ENCODE data around the gene EPB41L5. TPM values are rescaled to one million over a fixed set of nuclear protein-coding genes. Genes with fewer than 3 reads are reported as not detected.
"Not testable (repeated sequence)": the region's sequence is repeated elsewhere in the genome, so short reads cannot be mapped to it uniquely, and the experiment has no call there.

The EPB41L5 gene
- total RNA-seq, 1 donor from 2014 or later = 93.7 TPM

DNA sequence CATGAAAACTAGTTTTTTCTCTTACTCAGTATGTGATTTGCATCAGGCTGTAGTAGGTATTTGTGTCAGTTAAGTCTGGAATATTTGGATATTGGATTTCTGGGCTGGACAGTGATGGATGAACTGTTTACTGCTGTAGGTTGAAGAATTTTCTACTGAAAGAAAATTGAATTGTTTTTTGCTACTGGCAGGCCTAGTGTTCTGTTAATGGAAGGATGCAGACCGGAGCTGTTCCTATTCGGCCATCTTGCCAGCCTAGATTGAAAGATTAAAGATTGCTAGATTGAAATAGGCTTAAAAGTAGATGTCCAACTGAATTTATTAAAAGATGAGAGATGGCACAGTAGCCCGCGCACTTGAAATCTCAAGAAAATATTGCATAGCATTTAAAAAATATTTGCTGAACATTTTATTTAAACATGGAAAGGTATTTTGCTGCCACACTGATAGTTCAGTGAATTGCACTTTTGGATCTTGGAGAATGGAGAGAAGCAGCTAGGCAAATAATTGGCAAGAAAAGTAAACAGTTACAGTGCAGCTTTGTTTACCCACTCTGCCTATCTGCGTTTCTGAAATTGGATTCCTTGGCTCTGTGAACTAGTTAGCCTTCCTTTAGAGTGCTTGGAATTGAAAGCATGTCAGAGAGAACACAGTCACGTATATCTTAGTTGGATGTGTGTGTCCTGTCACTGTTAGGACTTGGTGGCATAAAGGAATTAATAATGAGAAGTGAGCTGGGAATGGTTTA lies 54.1 kb downstream of the EPB41L5 start:
- ATAC-seq (peak; percentile 92 to 97), DNase-seq (no peak)
- TF ChIP-seq, protein P1, sequence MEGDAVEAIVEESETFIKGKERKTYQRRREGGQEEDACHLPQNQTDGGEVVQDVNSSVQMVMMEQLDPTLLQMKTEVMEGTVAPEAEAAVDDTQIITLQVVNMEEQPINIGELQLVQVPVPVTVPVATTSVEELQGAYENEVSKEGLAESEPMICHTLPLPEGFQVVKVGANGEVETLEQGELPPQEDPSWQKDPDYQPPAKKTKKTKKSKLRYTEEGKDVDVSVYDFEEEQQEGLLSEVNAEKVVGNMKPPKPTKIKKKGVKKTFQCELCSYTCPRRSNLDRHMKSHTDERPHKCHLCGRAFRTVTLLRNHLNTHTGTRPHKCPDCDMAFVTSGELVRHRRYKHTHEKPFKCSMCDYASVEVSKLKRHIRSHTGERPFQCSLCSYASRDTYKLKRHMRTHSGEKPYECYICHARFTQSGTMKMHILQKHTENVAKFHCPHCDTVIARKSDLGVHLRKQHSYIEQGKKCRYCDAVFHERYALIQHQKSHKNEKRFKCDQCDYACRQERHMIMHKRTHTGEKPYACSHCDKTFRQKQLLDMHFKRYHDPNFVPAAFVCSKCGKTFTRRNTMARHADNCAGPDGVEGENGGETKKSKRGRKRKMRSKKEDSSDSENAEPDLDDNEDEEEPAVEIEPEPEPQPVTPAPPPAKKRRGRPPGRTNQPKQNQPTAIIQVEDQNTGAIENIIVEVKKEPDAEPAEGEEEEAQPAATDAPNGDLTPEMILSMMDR (IDR thresholded peaks at IDR 0.05) = no peak
- Histone ChIP-seq H3K27me3 (ENCODE audit: low read depth) (no peaks in the 10 kb centered on the region), H3K9me3 (no peaks in the 10 kb centered on the region), H3K4me3 (no peak overlapping the region), H3K36me3 (no peaks in the 10 kb centered on the region), H3K4me1 (peaks cover 15% of the 10 kb centered on the region), H3K27ac (no peak overlapping the region)
- intact Hi-C loops (cut with DNase I) = no loop called here

DNA sequence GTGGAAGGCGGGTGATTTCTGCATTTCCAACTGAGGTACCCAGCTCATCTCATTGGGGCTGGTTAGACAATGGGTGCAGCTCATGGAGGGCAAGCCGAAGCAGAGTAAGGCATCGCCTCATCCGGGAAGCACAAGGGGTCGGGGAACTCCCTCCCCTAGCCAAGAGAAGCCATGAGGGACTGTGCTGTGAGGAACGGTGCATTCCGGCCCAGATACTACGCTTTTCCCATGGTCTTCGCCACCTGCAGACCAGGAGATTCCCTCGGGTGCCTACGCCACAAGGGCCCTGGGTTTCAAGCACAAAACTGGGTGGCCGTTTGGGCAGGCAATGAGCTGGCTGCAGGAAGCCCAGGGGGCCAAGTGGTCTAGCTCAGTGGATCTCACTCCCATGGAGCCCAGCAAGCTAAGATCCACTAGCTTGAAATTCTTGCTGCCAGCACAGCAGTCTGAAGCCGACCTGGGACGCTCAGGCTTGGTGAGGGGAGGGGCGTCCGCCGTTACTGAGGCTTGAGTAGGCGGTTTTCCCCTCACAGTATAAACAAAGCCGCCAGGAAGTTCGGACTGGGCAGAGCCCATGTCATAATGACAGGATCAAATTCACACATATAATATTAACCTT lies 55.3 kb downstream of the EPB41L5 start:
- H3K9me3 ChIP-seq; H3K27ac ChIP-seq; H3K36me3 ChIP-seq; H3K27me3 ChIP-seq (ENCODE audit: low read depth); intact Hi-C loops (cut with DNase I); ATAC-seq; H3K4me3 ChIP-seq; DNase-seq: not testable (repeated sequence)
- peaks cover 15% of the 10 kb centered on the region for H3K4me1 ChIP-seq

DNA sequence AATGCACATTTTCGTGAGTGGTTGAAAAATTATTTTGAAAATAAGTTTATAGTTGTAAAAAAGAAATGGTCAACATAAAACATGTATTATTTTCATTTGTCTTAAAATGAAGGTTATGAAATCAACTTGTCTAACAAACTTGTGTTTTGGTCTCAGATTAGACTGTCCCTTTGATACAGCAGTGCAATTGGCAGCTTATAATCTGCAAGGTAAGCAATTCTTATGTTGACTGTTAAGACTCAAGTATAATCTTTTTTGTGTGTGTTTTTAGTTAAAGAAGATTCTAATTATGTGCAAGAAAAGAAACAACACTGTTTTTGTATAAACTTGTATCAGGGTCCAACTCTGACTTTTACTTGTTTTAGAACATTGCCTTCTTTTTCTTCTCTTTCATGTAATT lies 62.7 kb downstream of the EPB41L5 start:
- no peak overlapping the region for H3K27ac ChIP-seq
- peaks cover 19% of the 10 kb centered on the region for H3K36me3 ChIP-seq
- DNase-seq (no peak), ATAC-seq (no peak)
- no peaks in the 10 kb centered on the region for H3K27me3 ChIP-seq (ENCODE audit: low read depth)
- TF ChIP-seq, protein P1 (IDR thresholded peaks at IDR 0.05) = no peak
- no peaks in the 10 kb centered on the region for H3K9me3 ChIP-seq
- H3K4me3 ChIP-seq = no peak overlapping the region
- H3K4me1 ChIP-seq = no peaks in the 10 kb centered on the region
- intact Hi-C loops (cut with DNase I) = no loop called here

DNA sequence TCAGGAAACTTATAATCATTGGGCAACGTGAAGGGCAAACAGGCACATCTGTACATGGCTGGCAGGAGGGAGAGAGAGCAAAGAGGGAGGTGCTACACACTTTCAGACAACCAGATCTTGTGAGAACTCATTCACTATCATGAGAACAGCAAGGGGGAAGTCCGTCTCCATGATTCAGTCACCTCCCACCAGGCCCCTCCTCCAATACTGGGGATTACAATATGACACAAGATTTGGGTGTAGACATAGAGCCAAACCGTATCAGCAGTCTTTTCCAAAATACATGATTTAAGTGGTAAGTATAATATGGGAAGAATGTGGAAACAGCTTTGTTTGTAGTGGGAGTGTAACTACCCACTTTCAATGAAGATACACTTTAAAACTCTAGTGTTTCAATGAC lies 65.0 kb downstream of the EPB41L5 start:
- no peak for DNase-seq
- Histone ChIP-seq H3K27ac (no peak overlapping the region), H3K4me3 (no peak overlapping the region), H3K27me3 (ENCODE audit: low read depth) (no peaks in the 10 kb centered on the region), H3K36me3 (peaks cover 19% of the 10 kb centered on the region), H3K4me1 (no peaks in the 10 kb centered on the region), H3K9me3 (no peaks in the 10 kb centered on the region)
- intact Hi-C loops (cut with DNase I) = no loop called here
- TF ChIP-seq, protein P1 (IDR thresholded peaks at IDR 0.05) = no peak
- no peak for ATAC-seq

DNA sequence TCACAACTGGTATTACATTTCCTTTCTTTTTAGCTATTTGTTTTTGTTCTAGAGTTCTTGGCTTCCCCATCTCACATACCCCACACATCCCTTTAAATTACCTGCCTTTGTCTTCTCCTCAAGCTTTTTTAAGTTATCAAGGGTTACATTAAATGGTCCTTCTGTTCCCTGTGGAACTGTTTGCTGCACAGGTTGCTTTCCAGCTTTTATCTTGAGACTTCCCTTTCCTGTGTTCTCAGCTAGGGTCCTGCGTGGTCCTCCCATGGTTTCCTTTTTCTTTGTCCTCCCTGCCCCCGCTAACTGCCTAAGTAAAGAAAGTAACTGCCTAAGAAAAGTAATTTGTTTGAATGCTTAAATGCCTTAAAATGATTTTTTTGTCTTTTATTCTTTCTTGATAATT lies 66.8 kb downstream of the EPB41L5 start:
- TF ChIP-seq, protein P1 (IDR thresholded peaks at IDR 0.05) = no peak
- Histone ChIP-seq H3K9me3 (no peaks in the 10 kb centered on the region), H3K4me1 (no peaks in the 10 kb centered on the region), H3K27me3 (ENCODE audit: low read depth) (no peaks in the 10 kb centered on the region), H3K36me3 (peaks cover 19% of the 10 kb centered on the region), H3K27ac (no peak overlapping the region), H3K4me3 (no peak overlapping the region)
- intact Hi-C loops (cut with DNase I) = no loop called here
- DNase-seq = no peak
- no peak for ATAC-seq

DNA sequence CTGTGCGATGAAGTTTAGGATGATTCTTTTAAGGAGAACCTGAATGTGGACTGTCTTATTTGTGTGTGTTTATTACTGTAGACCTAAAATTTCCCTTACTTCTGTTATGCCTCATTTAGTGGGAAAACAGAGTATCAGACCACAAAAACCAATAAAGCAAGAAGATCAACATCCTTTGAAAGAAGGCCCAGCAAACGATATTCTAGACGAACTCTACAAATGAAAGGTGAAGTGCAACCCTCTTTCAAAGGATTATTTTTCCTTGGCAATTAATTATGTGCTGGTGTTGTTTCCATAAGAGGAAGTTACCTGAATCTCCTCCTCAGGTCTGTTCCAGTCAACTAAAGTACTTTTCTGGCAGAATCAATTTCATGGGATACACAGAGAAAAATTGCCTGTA lies 78.6 kb downstream of the EPB41L5 start:
- ATAC-seq = no peak
- TF ChIP-seq, protein P1 (IDR thresholded peaks at IDR 0.05) = no peak
- Histone ChIP-seq H3K36me3 (no peaks in the 10 kb centered on the region), H3K27ac (no peak overlapping the region), H3K4me3 (no peak overlapping the region), H3K9me3 (no peaks in the 10 kb centered on the region), H3K27me3 (ENCODE audit: low read depth) (no peaks in the 10 kb centered on the region), H3K4me1 (no peaks in the 10 kb centered on the region)
- intact Hi-C loops (cut with DNase I) = no loop called here
- no peak for DNase-seq

Measured in lower lobe of right lung (tissue), 2 donors.